Activated CD8-positive, alpha-beta memory T cell treated with anti-CD3 and anti-CD28 coated beads for 36 hours (primary cell): ENCODE results near the gene KIF1B. TPM values are rescaled to one million over a fixed set of nuclear protein-coding genes. Genes with fewer than 3 reads are reported as not detected.

Experiments
- CTCF ChIA-PET: fragments of 350-600 bp; sonication (Branson Sonifier 250); formaldehyde crosslinking; loops from one replicate; lab custom pipeline; 2021; ENCODE audit warnings: antibody characterized with exemption; lab: Charles Lee
- POLR2A ChIA-PET: fragments of 350-600 bp; sonication (Branson Sonifier 250); formaldehyde crosslinking; loops from one replicate; lab custom pipeline; 2021; ENCODE audit warnings: antibody characterized with exemption; lab: Charles Lee
- total RNA-seq, 2 experiments: library from RNA; stranded (reverse); gene quantifications; one replicate each; pipeline ENCODE4 v1.2.3, GENCODE V29; 2021

Gene KIF1B
- 10 to 100 TPM; 15.6 to 17.0 TPM for total RNA-seq

GRCh38 chr1:10209905-10210810, at the start of gene KIF1B:
KIF1B (plus strand) TSS chr1:10210570; CDS start chr1:10232329, 21,759 bp downstream.
- ChIA-PET CTCF (interaction anchor here (0.5 to 2.7 kb wide), 26 partner anchors 10 to 1368 kb away, joined by 3 to 16 read pairs (median 4); no protein-coding TSS in a partner anchor), POLR2A (interaction anchor here (0.6 to 1.4 kb wide), 3 partner anchors 26 to 189 kb away, joined by 3 to 5 read pairs (median 5); no protein-coding TSS in a partner anchor)

GRCh38 chr1:10160907-10161490, 49.4 kb upstream of the KIF1B start:
- CTCF ChIA-PET: interaction anchor here (0.6 to 1.0 kb wide), 2 partner anchors 18 to 158 kb away, joined by 3 to 5 read pairs; no protein-coding TSS in a partner anchor

GRCh38 chr1:10161541-10162290, 48.7 kb upstream of the KIF1B start:
- ChIA-PET POLR2A (no interaction called here), CTCF (interaction anchor here (0.6 kb wide), 1 partner anchor 157 kb away, joined by 5 read pairs; no protein-coding TSS in a partner anchor)

More at GRCh38 chr1:10160907-10161490, 49.4 kb upstream of the KIF1B start:
- POLR2A ChIA-PET: no interaction called here

- POLR2A ChIA-PET: interaction anchor here (1.8 kb wide), 1 partner anchor 41 kb away, joined by 5 read pairs; the partner anchor contains the start of gene KIF1B
- CTCF ChIA-PET: interaction anchor here (0.6 to 3.3 kb wide), 3 partner anchors 41 to 219 kb away, joined by 3 to 9 read pairs (median 3); partner anchors contain the start of gene KIF1B
Observed at GRCh38 chr1:10168912-10169514, 41.4 kb upstream of the KIF1B start.

GRCh38 chr1:10170239-10170574, 40.2 kb upstream of the KIF1B start:
- CTCF ChIA-PET: interaction anchor here (0.5 to 3.3 kb wide), 3 partner anchors 14 to 40 kb away, joined by 4 to 9 read pairs (median 4); partner anchors contain the start of gene KIF1B
- POLR2A ChIA-PET: interaction anchor here (0.6 to 1.8 kb wide), 3 partner anchors 40 to 286 kb away, joined by 3 to 5 read pairs (median 4); partner anchors contain the start of gene KIF1B

GRCh38 chr1:10171105-10171767, 39.1 kb upstream of the KIF1B start:
- CTCF ChIA-PET: interaction anchor here (1.4 to 3.3 kb wide), 2 partner anchors 19 to 39 kb away, joined by 4 to 9 read pairs; partner anchors contain the start of gene KIF1B
- POLR2A ChIA-PET: interaction anchor here (1.8 kb wide), 1 partner anchor 39 kb away, joined by 5 read pairs; the partner anchor contains the start of gene KIF1B

GRCh38 chr1:10171995-10172669, 38.2 kb upstream of the KIF1B start:
- ChIA-PET CTCF (no interaction called here), POLR2A (no interaction called here)

- POLR2A ChIA-PET: no interaction called here
- CTCF ChIA-PET: no interaction called here
Observed at GRCh38 chr1:10173582-10173981, 36.8 kb upstream of the KIF1B start.

GRCh38 chr1:10177876-10178275, 32.5 kb upstream of the KIF1B start:
- ChIA-PET POLR2A (no interaction called here), CTCF (interaction anchor here (0.6 kb wide), 1 partner anchor 20 kb away, joined by 3 read pairs; no protein-coding TSS in a partner anchor)

- ChIA-PET POLR2A (no interaction called here), CTCF (no interaction called here)
Observed at GRCh38 chr1:10178597-10179405, 31.6 kb upstream of the KIF1B start.

- ChIA-PET CTCF (no interaction called here), POLR2A (no interaction called here)
Observed at GRCh38 chr1:10179406-10180091, 30.8 kb upstream of the KIF1B start.

- ChIA-PET CTCF (no interaction called here), POLR2A (no interaction called here)
Observed at GRCh38 chr1:10181154-10181553, 29.2 kb upstream of the KIF1B start.

GRCh38 chr1:10185759-10186158, 24.6 kb upstream of the KIF1B start:
- CTCF ChIA-PET: interaction anchor here (1.1 kb wide), 1 partner anchor 24 kb away, joined by 4 read pairs; the partner anchor contains the start of gene KIF1B

GRCh38 chr1:10186331-10187025, 23.9 kb upstream of the KIF1B start:
- ChIA-PET POLR2A (interaction anchor here (0.6 kb wide), 1 partner anchor 16 kb away, joined by 3 read pairs; no protein-coding TSS in a partner anchor), CTCF (interaction anchor here (1.1 kb wide), 1 partner anchor 24 kb away, joined by 4 read pairs; the partner anchor contains the start of gene KIF1B)

More at GRCh38 chr1:10185759-10186158, 24.6 kb upstream of the KIF1B start:
- POLR2A ChIA-PET: interaction anchor here (0.6 to 0.7 kb wide), 2 partner anchors 17 to 30 kb away, joined by 3 to 4 read pairs; no protein-coding TSS in a partner anchor

- ChIA-PET POLR2A (no interaction called here), CTCF (no interaction called here)
Observed at GRCh38 chr1:10187026-10187334, 23.4 kb upstream of the KIF1B start.
